H9 (cell line): ENCODE data around the gene PLD2. TPM values are rescaled to one million over a fixed set of nuclear protein-coding genes. Genes with fewer than 3 reads are reported as not detected.
A peak's percentile ranks its signal among the peaks of the same experiment; 100 is the strongest.

Experiments
- DNase-seq: peaks from one replicate; pipeline ENCODE4 v3.0.0-alpha.2; 2017
- H2AFZ ChIP-seq: one replicate; pipeline ENCODE4 v1.6.1; 2013; ENCODE audit warnings: mild to moderate bottlenecking, low read length, control low read depth, moderate library complexity
- H2AK5ac ChIP-seq: 2 replicates; pipeline ENCODE4 v1.6.1; 2013; ENCODE audit warnings: low read length, control low read depth, mixed read lengths; ENCODE audit not compliant: insufficient read length
- H2BK120ac ChIP-seq: one replicate; pipeline ENCODE4 v1.6.1; 2013; ENCODE audit warnings: low read depth, mild to moderate bottlenecking, low read length, control low read depth, inconsistent platforms; ENCODE audit not compliant: poor library complexity, severe bottlenecking
- H2BK12ac ChIP-seq: 2 replicates; pipeline ENCODE4 v1.6.1; 2013; ENCODE audit warnings: low read length, control low read depth, mixed read lengths, low read depth; ENCODE audit not compliant: insufficient read length
- H2BK15ac ChIP-seq: 2 replicates; pipeline ENCODE4 v1.6.1; 2013; ENCODE audit warnings: low read depth, low read length, control low read depth
- H2BK20ac ChIP-seq: one replicate; pipeline ENCODE4 v1.6.1; 2013; ENCODE audit warnings: low read depth, mild to moderate bottlenecking, low read length, control low read depth, inconsistent platforms; ENCODE audit not compliant: poor library complexity, severe bottlenecking
- H2BK5ac ChIP-seq: 2 replicates; pipeline ENCODE4 v1.6.1; 2013; ENCODE audit warnings: low read length, control low read depth, mixed read lengths; ENCODE audit not compliant: insufficient read length
- H3K14ac ChIP-seq: 2 replicates; pipeline ENCODE4 v1.6.1; 2013; ENCODE audit warnings: low read length, control low read depth; ENCODE audit not compliant: insufficient read depth
- H3K18ac ChIP-seq: 2 replicates; pipeline ENCODE4 v1.6.1; 2013; ENCODE audit warnings: low read depth, mild to moderate bottlenecking, mixed read lengths, low read length, control low read depth; ENCODE audit not compliant: insufficient read length
- H3K23ac ChIP-seq: 2 replicates; pipeline ENCODE4 v1.6.1; 2013; ENCODE audit warnings: low read length, control low read depth, mixed read lengths, low read depth; ENCODE audit not compliant: insufficient read length
- H3K23me2 ChIP-seq: 2 replicates; pipeline ENCODE4 v1.6.1; 2013; ENCODE audit warnings: low read depth, mild to moderate bottlenecking, mixed read lengths, low read length, control low read depth; ENCODE audit not compliant: insufficient read length, poor library complexity, severe bottlenecking
- H3K27ac ChIP-seq: 2 replicates; pipeline ENCODE4 v1.5.1; 2013; ENCODE audit warnings: low read length, control low read depth, mixed read lengths, low read depth; ENCODE audit not compliant: insufficient read length
- H3K27me3 ChIP-seq: 2 replicates; pipeline ENCODE4 v1.6.1; 2013; ENCODE audit warnings: low read length, control low read depth, inconsistent platforms; ENCODE audit not compliant: insufficient read depth
- H3K4ac ChIP-seq: 2 replicates; pipeline ENCODE4 v1.6.1; 2013; ENCODE audit warnings: low read depth, mild to moderate bottlenecking, control low read depth, inconsistent platforms, low read length, moderate library complexity
- H3K4me1 ChIP-seq: 2 replicates; pipeline ENCODE4 v1.6.1; 2013; ENCODE audit warnings: low read length, control low read depth, inconsistent platforms; ENCODE audit not compliant: insufficient read depth
- H3K4me2 ChIP-seq: 2 replicates; pipeline ENCODE4 v1.6.1; 2013; ENCODE audit warnings: low read length, control low read depth, mixed read lengths; ENCODE audit not compliant: insufficient read length, insufficient read depth
- H3K56ac ChIP-seq: 2 replicates; pipeline ENCODE4 v1.6.1; 2013; ENCODE audit warnings: low read depth, mild to moderate bottlenecking, mixed read lengths, low read length, control low read depth; ENCODE audit not compliant: insufficient read length
- H3K79me1 ChIP-seq: 2 replicates; pipeline ENCODE4 v1.6.1; 2013; ENCODE audit warnings: low read depth, mild to moderate bottlenecking, moderate library complexity, low read length, control low read depth, inconsistent platforms; ENCODE audit not compliant: insufficient read depth, poor library complexity, severe bottlenecking
- H3K79me2 ChIP-seq: 2 replicates; pipeline ENCODE4 v1.6.1; 2013; ENCODE audit warnings: low read length, control low read depth, inconsistent platforms; ENCODE audit not compliant: insufficient read depth
- H3K9ac ChIP-seq: 2 replicates; pipeline ENCODE4 v1.6.1; 2013; ENCODE audit warnings: low read length, control low read depth, mixed read lengths; ENCODE audit not compliant: insufficient read length; ENCODE audit errors: extremely low read depth
- H3K9me3 ChIP-seq: one replicate; pipeline ENCODE4 v1.6.1; 2013; ENCODE audit warnings: low read depth, low read length, inconsistent platforms; ENCODE audit not compliant: control insufficient read depth
- H3T11ph ChIP-seq: one replicate; pipeline ENCODE4 v1.6.1; 2013; ENCODE audit warnings: mild to moderate bottlenecking, low read length, control low read depth, inconsistent platforms
- H4K20me1 ChIP-seq: one replicate; pipeline ENCODE4 v1.6.1; 2013; ENCODE audit not compliant: control insufficient read depth, insufficient read length, insufficient read depth
- H4K5ac ChIP-seq: 2 replicates; pipeline ENCODE4 v1.6.1; 2013; ENCODE audit warnings: low read depth, mild to moderate bottlenecking, mixed read lengths, low read length, control low read depth; ENCODE audit not compliant: insufficient read length
- H4K8ac ChIP-seq: replicated peaks from 2 replicates; pipeline ENCODE4 v1.6.1; 2013; ENCODE audit warnings: low read length, control low read depth, mixed read lengths, low read depth; ENCODE audit not compliant: insufficient read length
- H4K91ac ChIP-seq: 2 replicates; pipeline ENCODE4 v1.6.1; 2013; ENCODE audit warnings: low read depth, mild to moderate bottlenecking, moderate library complexity, mixed read lengths, low read length, control low read depth; ENCODE audit not compliant: insufficient read length
- H3K27ac Mint-ChIP-seq, 3 experiments: 2 replicates in 2 of 3; 3 replicates in 1 of 3; pipeline ENCODE4 v1.8.0; 2020 to 2021; ENCODE audit warnings: mixed read lengths in 3 of 3, mild to moderate bottlenecking in 1 of 3, moderate library complexity in 1 of 3
- H3K27me3 Mint-ChIP-seq: 2 replicates; pipeline ENCODE4 v1.8.0; 2021; ENCODE audit warnings: low read depth, mild to moderate bottlenecking, moderate library complexity, mixed read lengths
- H3K36me3 Mint-ChIP-seq, 3 experiments: 2 replicates in 2 of 3; 3 replicates in 1 of 3; pipeline ENCODE4 v1.8.0; 2020 to 2021; ENCODE audit warnings: low read depth in 3 of 3, mixed read lengths in 3 of 3; ENCODE audit not compliant: insufficient read depth in 1 of 3
- H3K4me1 Mint-ChIP-seq, 2 experiments: 2 replicates each; pipeline ENCODE4 v1.8.0; 2020; ENCODE audit warnings: mixed read lengths in 2 of 2
- H3K4me3 Mint-ChIP-seq, 2 experiments: 2 replicates in 1 of 2; 3 replicates in 1 of 2; pipeline ENCODE4 v1.8.0; 2020 to 2021; ENCODE audit warnings: mild to moderate bottlenecking in 2 of 2, mixed read lengths in 2 of 2, moderate library complexity in 1 of 2
- H3K9me3 Mint-ChIP-seq, 2 experiments: 2 replicates in 1 of 2; 3 replicates in 1 of 2; pipeline ENCODE4 v1.8.0; 2020; ENCODE audit warnings: mild to moderate bottlenecking in 2 of 2, mixed read lengths in 2 of 2, moderate library complexity in 1 of 2
- WGBS: extraction: QIAGEN DNeasy Blood & Tissue Kit; methylation state at CpG from one replicate; pipeline ENCODE4 v1.1.7; 2013; ENCODE audit warnings: missing lambda C conversion rate, low lambda C conversion rate, mixed read lengths; ENCODE audit not compliant: insufficient read length; ENCODE audit errors: extremely low coverage; 5-methylcytosine and 5-hydroxymethylcytosine counted together
- total RNA-seq: library from RNA; stranded (reverse); gene quantifications from 2 replicates; pipeline ENCODE4 v1.2.1, GENCODE V29; 2021
- TF ChIP-seq, protein P1 (sequence below): fragments of 200-600 bp; sonication (generic); conservative IDR thresholded peaks from 3 replicates; pipeline ENCODE4 v1.8.0; 2021; ENCODE audit warnings: antibody characterized with exemption, mild to moderate bottlenecking

Gene PLD2
- total RNA-seq, 1 experiment from 2014 or later: 63.3 TPM

DNA sequence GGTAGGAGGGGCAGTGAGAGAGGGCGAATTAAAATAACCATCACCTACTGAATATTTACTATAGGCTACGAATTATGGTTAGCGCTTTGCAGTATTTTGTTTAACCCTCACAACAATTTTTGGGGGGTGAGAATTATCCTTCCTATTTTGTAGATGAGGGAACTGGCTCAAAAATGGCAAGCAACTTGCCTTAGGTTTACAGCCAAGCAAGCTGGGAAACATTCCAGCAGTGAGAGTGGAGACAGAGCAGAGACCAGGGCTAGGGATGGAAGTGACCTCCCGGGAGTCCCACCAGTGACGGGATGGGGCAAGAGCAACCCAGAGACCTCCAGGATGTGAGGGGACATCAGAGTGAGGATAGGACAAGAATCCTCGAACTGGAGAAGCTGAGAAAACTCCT, 20.4 kb upstream of the PLD2 start:
- Histone ChIP-seq H4K8ac (no peak overlapping the region), H3K56ac (no peak overlapping the region), H2AFZ (no peak overlapping the region), H2BK15ac (no peak overlapping the region), H3K9me3 (no peaks in the 10 kb centered on the region), H3K18ac (peak overlapping the region; percentile 11), H2BK12ac (no peak overlapping the region), H3K27ac (no peak overlapping the region), H3K79me1 (no peaks in the 10 kb centered on the region), H3K4ac (no peak overlapping the region), H4K5ac (no peak overlapping the region), H3K27me3 (peaks cover 51% of the 10 kb centered on the region), H3K79me2 (no peaks in the 10 kb centered on the region), H3K23ac (no peak overlapping the region), H2BK120ac (no peak overlapping the region), H4K20me1 (peaks cover 3% of the 10 kb centered on the region), H3T11ph (no peak overlapping the region), H2AK5ac (no peak overlapping the region), H3K4me1 (peaks cover 2% of the 10 kb centered on the region; the same call in 1 of the 2 replicates), H4K91ac (no peak overlapping the region), H3K4me2 (no peak overlapping the region), H3K23me2 (peaks cover 17% of the 10 kb centered on the region), H3K9ac (no peak overlapping the region), H2BK5ac (no peak overlapping the region), H3K14ac (no peak overlapping the region), H2BK20ac (no peak overlapping the region)
- Mint-ChIP-seq H3K27me3 (peaks cover 87% of the 10 kb centered on the region), H3K4me3 (no peak overlapping the region), H3K27ac (0 out of 7 replicates have a peak overlapping the region, but pooled peaks of 1 of the 3 experiments have one; percentile 26), H3K36me3 (no peaks in the 10 kb centered on the region; a peak in 1 of 7 replicates), H3K4me1 (peaks cover 29 to 39% of the 10 kb centered on the region in 2 experiments), H3K9me3 (no peaks in the 10 kb centered on the region; a peak in 1 of 5 replicates)
- TF ChIP-seq, protein P1, sequence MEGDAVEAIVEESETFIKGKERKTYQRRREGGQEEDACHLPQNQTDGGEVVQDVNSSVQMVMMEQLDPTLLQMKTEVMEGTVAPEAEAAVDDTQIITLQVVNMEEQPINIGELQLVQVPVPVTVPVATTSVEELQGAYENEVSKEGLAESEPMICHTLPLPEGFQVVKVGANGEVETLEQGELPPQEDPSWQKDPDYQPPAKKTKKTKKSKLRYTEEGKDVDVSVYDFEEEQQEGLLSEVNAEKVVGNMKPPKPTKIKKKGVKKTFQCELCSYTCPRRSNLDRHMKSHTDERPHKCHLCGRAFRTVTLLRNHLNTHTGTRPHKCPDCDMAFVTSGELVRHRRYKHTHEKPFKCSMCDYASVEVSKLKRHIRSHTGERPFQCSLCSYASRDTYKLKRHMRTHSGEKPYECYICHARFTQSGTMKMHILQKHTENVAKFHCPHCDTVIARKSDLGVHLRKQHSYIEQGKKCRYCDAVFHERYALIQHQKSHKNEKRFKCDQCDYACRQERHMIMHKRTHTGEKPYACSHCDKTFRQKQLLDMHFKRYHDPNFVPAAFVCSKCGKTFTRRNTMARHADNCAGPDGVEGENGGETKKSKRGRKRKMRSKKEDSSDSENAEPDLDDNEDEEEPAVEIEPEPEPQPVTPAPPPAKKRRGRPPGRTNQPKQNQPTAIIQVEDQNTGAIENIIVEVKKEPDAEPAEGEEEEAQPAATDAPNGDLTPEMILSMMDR: no peak
- DNase-seq: no peak
- no CpG with 5 or more reads among the region's 6 CpGs for whole genome bisulfite sequencing
